ENCODE data around the gene IPP. TPM values are rescaled to one million over a fixed set of nuclear protein-coding genes. Genes with fewer than 3 reads are reported as not detected.
"Not testable (repeated sequence)": the region's sequence is repeated elsewhere in the genome, so short reads cannot be mapped to it uniquely, and the experiment has no call there.

IPP gene
- polyA plus RNA-seq, 4 donors: 26.7 to 31.9 (median 31.6) TPM

- DNase-seq (ENCODE audit: low read depth in 4 of 4, low spot score in 3 of 4): peak in 2 of 4 donors; percentile 56 to 59
These were observed 64.5 kb downstream of the IPP start for GRCh38 chr1:45686015-45686287.

GRCh38 chr1:45685308-45686014 is 65.0 kb downstream of the IPP start:
- peak in 3 of 4 donors; percentile 28 to 67 (median 62) for DNase-seq (ENCODE audit: low read depth in 4 of 4, low spot score in 3 of 4)

GRCh38 chr1:45684402-45684801 is 66.1 kb downstream of the IPP start:
- no peak for DNase-seq (ENCODE audit: low read depth in 4 of 4, low spot score in 3 of 4)

GRCh38 chr1:45682942-45683341 is 67.5 kb downstream of the IPP start:
- no peak for DNase-seq (ENCODE audit: low read depth in 4 of 4, low spot score in 3 of 4)

- no peak for DNase-seq (ENCODE audit: low read depth in 4 of 4, low spot score in 3 of 4)
These were observed 71.3 kb downstream of the IPP start for GRCh38 chr1:45679123-45679522.

- no peak for DNase-seq (ENCODE audit: low read depth in 4 of 4, low spot score in 3 of 4)
These were observed 72.0 kb downstream of the IPP start for GRCh38 chr1:45678489-45678888.

- no peak for DNase-seq (ENCODE audit: low read depth in 4 of 4, low spot score in 3 of 4)
These were observed 72.7 kb downstream of the IPP start for GRCh38 chr1:45677751-45678245.

- not testable (repeated sequence) for DNase-seq (ENCODE audit: low read depth in 4 of 4, low spot score in 3 of 4)
These were observed 73.9 kb downstream of the IPP start for GRCh38 chr1:45676553-45676952.

GRCh38 chr1:45674478-45674877 is 76.0 kb downstream of the IPP start:
- DNase-seq (ENCODE audit: low read depth in 4 of 4, low spot score in 3 of 4): no peak

- no peak for DNase-seq (ENCODE audit: low read depth in 4 of 4, low spot score in 3 of 4)
These were observed 76.5 kb downstream of the IPP start for GRCh38 chr1:45673956-45674355.

- DNase-seq (ENCODE audit: low read depth in 4 of 4, low spot score in 3 of 4): no peak
These were observed 80.4 kb downstream of the IPP start for GRCh38 chr1:45669859-45670655.

- DNase-seq (ENCODE audit: low read depth in 4 of 4, low spot score in 3 of 4): no peak
These were observed 81.1 kb downstream of the IPP start for GRCh38 chr1:45669379-45669778.

GRCh38 chr1:45668526-45668925 is 81.9 kb downstream of the IPP start:
- DNase-seq (ENCODE audit: low read depth in 4 of 4, low spot score in 3 of 4): no peak

- no peak for DNase-seq (ENCODE audit: low read depth in 4 of 4, low spot score in 3 of 4)
These were observed 82.9 kb downstream of the IPP start for GRCh38 chr1:45667321-45668111.

- DNase-seq (ENCODE audit: low read depth in 4 of 4, low spot score in 3 of 4): no peak
These were observed 83.6 kb downstream of the IPP start for GRCh38 chr1:45666836-45667235.

- no peak for DNase-seq (ENCODE audit: low read depth in 4 of 4, low spot score in 3 of 4)
These were observed 90.1 kb downstream of the IPP start for GRCh38 chr1:45660336-45660735.

GRCh38 chr1:45659222-45659621 is 91.2 kb downstream of the IPP start:
- DNase-seq (ENCODE audit: low read depth in 4 of 4, low spot score in 3 of 4): no peak

GRCh38 chr1:45658171-45658570 is 92.3 kb downstream of the IPP start:
- DNase-seq (ENCODE audit: low read depth in 4 of 4, low spot score in 3 of 4): no peak

- no peak for DNase-seq (ENCODE audit: low read depth in 4 of 4, low spot score in 3 of 4)
These were observed 93.8 kb downstream of the IPP start for GRCh38 chr1:45656573-45657226.

GRCh38 chr1:45654540-45655280 is 95.7 kb downstream of the IPP start:
- no peak for DNase-seq (ENCODE audit: low read depth in 4 of 4, low spot score in 3 of 4)

Data from right renal pelvis (tissue), 4 donors.